Measurements from ENCODE around the gene TEPSIN.
A peak's percentile ranks its signal among the peaks of the same experiment; 100 is the strongest.

TEPSIN gene

DNA sequence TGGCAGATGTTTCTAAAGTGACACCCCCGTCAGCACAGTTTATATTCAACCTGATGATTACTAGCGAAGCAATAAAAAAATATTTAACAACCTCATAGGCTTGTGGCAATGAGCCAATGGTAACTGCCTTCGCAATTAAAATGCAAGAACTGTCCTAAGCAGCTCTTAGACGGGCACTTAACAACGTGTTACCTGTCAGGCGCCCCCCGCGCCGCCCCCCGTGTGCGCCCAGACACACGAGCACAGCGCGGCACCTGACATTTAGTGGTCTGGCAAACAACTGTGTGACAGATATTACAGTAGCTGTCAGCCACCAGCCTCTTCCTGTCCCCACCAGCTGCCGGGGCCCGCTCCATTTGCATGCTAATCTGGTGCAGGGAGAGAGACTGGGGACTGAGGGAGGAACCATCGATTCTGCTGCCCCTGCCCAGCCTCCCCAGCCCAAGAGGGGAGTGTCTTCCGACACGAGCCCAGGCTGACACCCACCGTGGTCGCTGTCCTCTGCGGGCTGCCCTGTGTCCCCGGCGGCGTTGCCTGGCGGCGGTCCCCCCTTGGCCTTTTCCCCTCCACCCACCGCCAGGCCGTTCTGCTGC, 12.9 kb upstream of the TEPSIN start:
- intact Hi-C loops (cut with DNase I), result no loop called here
- no peak for DNase-seq

GRCh38 chr17:81251094-81251708, 12.3 kb upstream of the TEPSIN start:
- no peak for DNase-seq
- intact Hi-C loops (cut with DNase I), result no loop called here

DNA sequence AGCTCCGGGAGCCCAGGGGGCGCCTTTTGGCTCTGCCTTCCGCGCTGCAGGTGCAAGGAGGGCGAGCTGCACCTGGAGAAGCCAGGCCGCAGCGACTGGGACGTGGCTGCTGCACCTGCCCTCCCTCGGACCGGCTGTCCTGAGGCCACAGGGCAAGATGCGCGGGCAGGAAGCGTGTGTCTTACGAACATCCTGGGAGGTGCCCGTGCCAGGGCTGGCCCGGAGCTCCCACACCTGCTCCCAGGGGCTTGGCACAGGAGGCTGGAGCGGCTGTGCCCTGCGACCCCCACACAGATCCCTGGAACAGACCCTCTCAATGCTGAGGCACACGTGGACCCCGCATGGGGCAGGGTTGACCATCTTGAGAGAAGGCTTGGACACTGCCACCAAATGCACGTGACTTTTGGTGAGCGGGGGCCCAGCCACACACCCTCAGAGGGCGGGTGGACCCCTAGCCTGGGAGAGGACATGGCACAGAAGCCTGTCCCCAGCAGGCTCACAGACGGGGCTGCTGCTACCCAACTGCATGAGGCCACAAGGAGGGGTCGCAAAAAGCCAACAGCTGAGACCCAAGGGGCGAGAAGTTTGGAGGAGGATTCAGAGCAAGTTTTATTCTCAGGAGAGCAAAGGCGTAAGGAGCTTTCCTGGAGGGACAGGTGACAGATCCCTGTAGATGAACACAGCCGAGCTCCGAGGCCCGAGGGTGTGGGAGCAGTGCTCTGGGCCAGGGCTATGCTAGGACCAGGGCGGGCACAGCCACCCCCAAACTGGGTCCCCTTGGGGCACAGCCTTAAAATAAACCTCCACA, 11.6 kb upstream of the TEPSIN start:
- DNase-seq, result peak in 4 of 10 donors; percentile 4 to 81 (median 42)

DNA sequence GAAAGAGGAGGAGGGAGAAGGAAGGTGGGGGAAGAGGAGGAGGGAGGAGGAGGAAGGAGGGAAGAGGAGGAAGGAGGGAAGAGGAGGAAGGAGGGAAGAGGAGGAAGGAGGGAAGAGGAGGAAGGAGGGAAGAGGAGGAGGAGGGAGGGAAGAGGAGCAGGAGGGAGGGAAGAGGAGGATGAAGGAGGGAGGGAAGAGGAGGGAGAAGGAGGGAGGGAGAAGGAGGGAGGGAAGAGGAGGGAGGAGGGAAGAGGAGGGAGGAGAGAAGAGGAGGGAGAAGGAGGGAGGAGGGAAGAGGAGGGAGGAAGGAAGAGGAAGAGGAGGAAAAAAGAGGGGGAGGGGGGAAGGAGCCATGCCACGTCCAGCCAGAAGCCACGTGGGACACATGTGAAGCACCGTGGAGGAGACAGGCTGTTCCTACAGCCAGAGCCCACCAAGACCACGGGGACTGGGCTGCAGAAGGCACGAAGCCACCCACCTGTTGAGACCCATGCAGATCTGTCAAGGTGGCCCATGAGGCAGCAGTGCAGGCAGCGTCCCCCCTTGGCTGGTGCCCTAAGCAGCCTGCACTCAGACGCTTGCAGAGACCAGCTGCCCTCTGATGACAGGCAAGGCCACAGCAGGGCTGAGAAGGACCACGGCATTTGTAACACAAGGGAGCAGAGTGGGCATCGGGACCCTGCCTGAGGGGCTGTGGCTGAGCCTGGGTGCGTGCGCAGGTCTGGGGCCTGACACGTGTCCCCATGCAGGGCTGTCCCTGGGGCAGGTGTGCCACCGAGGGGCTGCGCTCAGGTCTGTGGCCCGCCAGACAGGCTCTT, 10.6 kb upstream of the TEPSIN start:
- intact Hi-C loops (cut with DNase I), result no loop called here
- peak in 4 of 10 donors; percentile 6 to 68 (median 38) for DNase-seq

More for the DNA sequence above, 11.6 kb upstream of the TEPSIN start:
- intact Hi-C loops (cut with DNase I), result no loop called here

DNA sequence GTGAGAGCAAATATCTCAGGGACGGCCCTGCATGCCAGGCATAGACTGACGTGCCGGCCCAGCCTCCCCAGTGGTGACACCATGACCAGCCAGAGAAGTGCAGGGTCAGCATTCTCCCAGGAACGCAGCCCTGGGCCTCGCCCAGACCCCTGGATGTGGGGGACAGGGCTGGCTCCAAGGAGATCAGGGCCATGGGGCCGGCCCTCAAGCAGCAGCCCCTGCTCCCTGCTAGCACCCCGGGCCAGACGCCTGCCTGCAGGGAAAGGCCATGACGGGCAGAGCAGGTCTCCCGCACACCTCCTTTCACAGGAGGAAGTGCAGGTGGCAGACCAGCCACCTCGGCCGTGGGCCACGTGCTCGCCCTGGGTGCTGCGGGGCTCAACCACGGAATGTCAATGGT, 9.8 kb upstream of the TEPSIN start:
- intact Hi-C loops (cut with DNase I), result no loop called here
- peak in 5 of 10 donors; percentile 6 to 80 (median 39) for DNase-seq

GRCh38 chr17:81247339-81247990, 8.6 kb upstream of the TEPSIN start:
- intact Hi-C loops (cut with DNase I), result no loop called here
- DNase-seq, result peak in 2 of 10 donors; percentile 51 to 74

DNA sequence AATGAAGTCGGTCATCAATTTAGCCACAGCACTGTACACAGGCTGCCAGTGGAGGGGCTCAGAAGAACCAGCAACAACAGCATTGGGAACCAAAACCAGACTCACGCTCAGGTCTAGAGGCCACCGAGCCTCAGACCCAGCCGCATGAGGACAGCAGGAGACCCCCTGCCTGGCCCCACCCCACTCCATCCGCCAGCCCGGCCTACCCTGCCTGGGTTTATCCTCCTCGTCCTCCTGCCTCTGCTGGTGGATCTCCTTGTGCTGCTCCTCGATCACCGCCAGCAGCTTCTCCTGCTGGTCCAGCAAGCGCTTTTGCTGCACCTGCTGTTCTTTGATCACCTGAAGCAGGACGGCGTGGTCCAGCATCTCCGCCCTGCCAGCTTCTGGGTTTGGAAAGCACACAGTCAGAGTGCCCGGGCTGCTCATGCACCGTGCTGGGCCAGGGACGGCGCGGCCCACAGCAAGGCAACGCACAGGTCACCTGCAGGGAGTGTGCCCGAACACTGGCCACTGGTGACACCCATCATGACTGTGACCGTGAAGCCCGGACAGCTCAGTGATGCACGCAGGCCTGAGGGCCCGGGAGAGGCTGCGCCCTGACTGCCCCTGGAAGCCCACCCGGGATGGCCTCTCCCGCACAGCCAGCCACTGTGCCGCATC, 8.0 kb upstream of the TEPSIN start:
- DNase-seq, result peak in 4 of 10 donors; percentile 4 to 83 (median 61)
- intact Hi-C loops (cut with DNase I), result no loop called here

GRCh38 chr17:81246343-81246670, 7.5 kb upstream of the TEPSIN start:
- DNase-seq, result peak in 3 of 10 donors; percentile 4 to 57 (median 43)
- intact Hi-C loops (cut with DNase I), result no loop called here

- intact Hi-C loops (cut with DNase I), result no loop called here
- DNase-seq, result peak in 3 of 10 donors; percentile 3 to 79 (median 77)
Measured at GRCh38 chr17:81245665-81246342, 6.9 kb upstream of the TEPSIN start.

DNA sequence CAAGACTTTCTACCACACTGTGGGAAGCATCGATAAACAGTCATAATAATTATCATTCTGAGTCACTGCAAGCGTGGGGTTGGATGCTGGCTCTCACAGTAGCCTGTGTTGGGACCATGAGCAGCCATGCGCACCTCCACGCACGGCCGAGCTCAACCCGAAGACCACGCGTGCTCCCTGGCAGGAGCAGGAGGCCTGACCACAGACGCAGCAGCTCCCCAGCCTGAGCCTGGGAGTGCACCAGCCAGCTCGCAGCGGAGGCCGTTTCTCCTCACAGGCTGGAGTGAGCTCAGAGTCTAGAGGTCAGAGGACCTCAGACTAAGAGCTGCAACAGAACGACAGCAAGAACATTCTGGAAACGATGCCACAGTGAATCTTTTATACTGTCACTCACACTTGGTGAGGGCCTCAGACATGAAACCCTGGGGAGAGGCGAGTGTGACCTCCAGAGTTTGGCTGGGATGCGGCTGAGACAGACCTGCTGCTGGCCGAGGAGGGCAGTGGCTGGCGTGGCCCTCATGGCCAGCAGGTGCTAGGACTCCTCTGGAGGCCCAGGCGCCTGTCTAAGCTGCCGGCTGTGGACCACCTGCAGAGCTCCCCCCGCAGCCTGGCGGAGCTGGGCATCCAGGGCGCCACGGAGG, 6.3 kb upstream of the TEPSIN start:
- DNase-seq, result peak in 3 of 10 donors; percentile 7 to 78 (median 75)
- intact Hi-C loops (cut with DNase I), result no loop called here

GRCh38 chr17:81244358-81245023, 5.6 kb upstream of the TEPSIN start:
- intact Hi-C loops (cut with DNase I), result loop anchor here (5.0 kb wide), 1 partner anchor 102 kb away; no protein-coding TSS in a partner anchor
- peak in 3 of 10 donors; percentile 5 to 80 (median 68) for DNase-seq

DNA sequence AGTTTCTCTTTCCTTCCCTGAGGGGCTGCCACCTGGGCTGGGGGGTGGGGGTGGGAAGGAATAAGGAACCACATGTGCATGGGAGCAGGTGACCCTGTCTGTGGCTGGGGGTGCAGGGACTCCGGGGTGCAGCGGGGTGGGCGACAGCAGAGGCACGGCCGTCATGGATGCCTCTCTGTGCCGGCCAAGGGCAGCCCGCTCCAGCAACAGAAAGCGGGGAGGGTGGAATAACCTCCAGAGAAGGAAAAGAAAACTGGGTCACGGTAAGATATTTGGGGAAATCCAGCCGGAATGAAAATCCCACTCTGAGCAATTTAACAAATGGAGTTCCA, 4.4 kb upstream of the TEPSIN start:
- DNase-seq, result peak in 1 of 10 donors; percentile 3
- intact Hi-C loops (cut with DNase I), result loop anchor here (5.0 kb wide), 1 partner anchor 101 kb away; no protein-coding TSS in a partner anchor

GRCh38 chr17:81242421-81243332, 3.8 kb upstream of the TEPSIN start:
- DNase-seq, result peak in 1 of 10 donors; percentile 86
- intact Hi-C loops (cut with DNase I), result loop anchor here (5.0 kb wide), 1 partner anchor 100 kb away; no protein-coding TSS in a partner anchor

GRCh38 chr17:81241648-81242420, 3.0 kb upstream of the TEPSIN start:
- intact Hi-C loops (cut with DNase I), result loop anchor here (5.0 kb wide), 1 partner anchor 100 kb away; no protein-coding TSS in a partner anchor
- DNase-seq, result peak in 7 of 10 donors; percentile 51 to 94 (median 67)

- intact Hi-C loops (cut with DNase I), result loop anchor here (5.0 kb wide), 1 partner anchor 99 kb away; no protein-coding TSS in a partner anchor
- DNase-seq, result no peak
Measured at GRCh38 chr17:81241203-81241602, 2.3 kb upstream of the TEPSIN start.

DNA sequence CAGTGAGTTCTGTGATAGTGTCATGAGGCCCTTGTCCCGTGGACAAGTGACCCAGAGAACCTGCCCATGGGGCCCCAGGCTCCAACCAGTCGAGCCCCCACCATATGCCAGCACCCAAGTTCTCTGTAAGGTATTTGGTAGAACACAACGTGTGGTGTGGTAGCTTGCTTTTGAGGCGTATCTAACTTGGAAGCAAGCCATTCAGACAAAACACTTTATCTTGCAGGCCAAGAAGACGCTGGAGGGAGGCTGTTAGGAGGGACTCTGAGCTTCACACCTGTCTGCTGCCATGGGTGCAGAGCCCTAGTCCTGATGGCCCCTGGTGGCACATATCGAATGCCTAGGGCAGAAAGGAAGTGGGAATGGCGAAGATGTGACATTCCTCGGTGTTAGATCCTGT, 1.9 kb upstream of the TEPSIN start:
- intact Hi-C loops (cut with DNase I), result loop anchor here (5.0 kb wide), 1 partner anchor 98 kb away; no protein-coding TSS in a partner anchor
- DNase-seq, result no peak
